DMS153 treated with DMSO at 0.1 percent for 48 hours (cell line): ENCODE measurements around the gene ZBTB20.

Source experiments
- DNase-seq: peaks from one replicate; lab custom pipeline; 2025; ENCODE audit not compliant: unreplicated experiment; lab: John Stamatoyannopoulos, UW

The ZBTB20 gene

DNA sequence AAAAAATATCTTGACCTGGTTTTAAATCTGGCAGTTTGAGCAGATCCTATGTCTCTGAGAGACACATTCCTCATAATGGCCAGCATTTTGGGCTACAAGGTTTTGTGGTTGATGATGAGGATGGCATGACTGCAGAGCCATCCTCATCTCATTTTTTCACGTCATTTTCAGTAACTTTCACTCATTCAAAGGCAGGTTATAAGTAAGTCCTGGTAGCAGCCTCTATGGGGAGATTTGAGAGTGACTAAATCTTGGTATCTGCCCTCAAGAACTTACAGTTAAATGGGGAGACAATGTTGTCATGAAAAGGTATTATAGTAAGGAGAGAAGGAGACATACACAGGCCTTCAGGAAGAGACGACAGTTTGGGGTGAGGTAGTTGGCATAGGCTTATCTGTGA, 838.7 kb downstream of the ZBTB20 start:
- no peak for DNase-seq

DNA sequence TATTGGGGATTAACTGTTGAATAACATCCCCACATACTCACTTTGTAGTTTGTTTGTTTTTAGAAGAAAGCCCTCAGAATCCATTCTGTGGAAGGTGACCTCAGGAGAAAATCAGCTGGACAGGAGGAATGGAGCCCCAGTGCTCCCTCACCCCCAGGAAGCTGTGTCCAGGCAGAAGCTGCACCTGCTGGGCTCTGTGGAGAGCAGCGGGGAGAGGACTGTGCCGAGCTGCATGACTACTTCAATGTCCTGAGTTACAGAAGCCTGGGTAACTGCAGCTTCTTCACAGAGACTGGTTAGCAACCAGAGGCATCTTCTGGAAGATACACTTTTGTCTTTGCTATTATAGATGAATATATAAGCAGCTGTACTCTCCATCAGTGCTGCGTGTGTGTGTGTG, 839.3 kb downstream of the ZBTB20 start:
- no peak for DNase-seq

DNA sequence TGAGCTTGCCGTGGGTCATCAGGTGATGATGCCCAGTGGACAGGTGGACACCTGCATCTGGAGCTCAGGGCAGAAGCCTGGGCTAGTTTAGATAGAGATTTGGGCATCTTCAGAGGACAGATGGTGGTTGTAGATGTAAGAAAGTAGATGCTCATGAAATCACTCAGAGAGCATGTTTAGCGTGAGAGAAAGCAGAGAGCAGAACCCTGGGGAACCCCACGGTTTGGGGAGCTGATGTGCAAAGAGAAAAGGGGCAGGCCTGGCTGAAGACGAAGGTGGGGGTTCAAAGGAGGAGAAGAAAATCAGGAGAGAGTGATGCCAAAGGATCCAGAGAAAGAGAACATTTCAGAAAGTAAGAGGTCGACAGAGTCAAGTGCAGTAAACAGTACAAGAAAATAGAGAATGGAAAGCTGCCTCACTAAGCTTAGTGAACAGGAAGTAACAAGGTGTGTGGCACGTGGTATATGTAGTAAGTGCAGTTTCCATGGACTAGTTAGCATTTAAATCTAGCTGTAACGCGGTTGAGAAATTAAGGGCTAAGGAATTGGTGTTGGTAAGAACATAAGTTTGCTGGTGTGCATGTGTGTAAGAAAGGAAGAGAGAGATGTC, 839.8 kb downstream of the ZBTB20 start:
- DNase-seq: no peak

DNA sequence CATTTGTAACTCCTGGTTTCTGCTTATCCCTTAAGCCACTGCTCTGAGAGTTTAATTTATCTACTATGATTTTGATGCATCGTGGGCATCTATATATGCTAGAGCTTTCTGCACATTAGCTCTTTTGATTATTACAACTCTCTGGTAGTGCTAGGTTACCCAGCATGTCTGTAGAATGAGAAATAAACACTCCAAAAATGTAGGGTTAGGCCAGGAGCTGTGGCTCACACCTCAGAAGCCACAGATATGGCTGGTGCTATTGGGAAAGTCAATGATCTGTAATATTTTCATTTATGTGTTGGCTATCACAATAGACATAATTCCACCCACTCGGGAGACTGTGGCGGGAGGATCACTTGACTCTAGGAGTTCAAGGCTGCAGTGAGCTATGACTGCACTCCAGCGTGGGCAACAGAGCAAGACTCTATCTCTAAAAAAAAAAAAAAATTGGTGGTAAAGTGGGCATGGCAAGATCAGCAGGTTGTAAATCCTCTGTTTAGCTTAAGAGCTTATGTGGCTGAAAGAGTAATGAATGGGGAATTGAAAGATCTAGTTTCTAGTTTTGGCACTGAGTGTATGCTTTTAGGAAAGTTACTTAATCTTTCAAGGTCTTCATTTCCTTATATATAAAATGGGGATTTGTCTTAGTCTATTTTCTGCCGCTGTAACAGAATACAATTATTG, 847.0 kb downstream of the ZBTB20 start:
- DNase-seq: no peak

DNA sequence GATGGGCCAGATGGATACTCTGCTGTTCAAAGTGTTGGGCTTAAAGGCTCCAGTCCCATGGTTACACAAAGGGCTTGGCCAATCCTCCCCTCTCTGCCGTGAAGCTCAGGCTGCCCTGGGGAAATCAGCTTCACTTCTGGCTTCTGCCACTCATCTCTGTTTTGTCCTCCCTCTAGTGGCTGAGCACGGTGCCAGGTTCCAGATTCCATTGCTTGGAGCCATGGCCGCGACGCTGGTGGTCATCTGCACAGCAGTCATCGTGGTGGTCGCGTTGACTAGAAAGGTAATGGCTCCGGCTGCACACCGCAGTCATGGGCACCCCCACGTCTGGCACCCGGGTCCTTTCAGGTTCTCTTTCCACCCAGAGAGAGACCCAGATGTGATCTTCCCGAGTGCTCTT, 847.7 kb downstream of the ZBTB20 start:
- DNase-seq: no peak

DNA sequence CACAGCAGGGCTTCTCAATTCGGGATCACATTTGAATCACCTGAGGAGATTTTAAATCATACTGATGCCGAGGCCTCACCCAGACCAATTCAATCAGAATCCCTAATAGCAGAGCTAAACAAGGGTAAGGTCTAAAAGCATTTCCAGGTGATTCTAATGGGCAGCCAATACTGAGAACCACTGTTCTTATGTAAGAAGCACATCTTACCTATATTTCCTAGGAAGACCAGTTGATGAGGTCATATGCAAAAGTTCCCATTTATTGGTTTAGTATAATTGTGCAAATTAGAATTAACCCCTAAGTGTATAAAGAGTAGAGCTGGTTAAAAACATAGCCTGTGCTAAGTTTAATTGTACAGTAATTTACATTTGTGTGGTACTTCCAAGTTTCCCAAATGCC, 851.1 kb downstream of the ZBTB20 start:
- no peak for DNase-seq

DNA sequence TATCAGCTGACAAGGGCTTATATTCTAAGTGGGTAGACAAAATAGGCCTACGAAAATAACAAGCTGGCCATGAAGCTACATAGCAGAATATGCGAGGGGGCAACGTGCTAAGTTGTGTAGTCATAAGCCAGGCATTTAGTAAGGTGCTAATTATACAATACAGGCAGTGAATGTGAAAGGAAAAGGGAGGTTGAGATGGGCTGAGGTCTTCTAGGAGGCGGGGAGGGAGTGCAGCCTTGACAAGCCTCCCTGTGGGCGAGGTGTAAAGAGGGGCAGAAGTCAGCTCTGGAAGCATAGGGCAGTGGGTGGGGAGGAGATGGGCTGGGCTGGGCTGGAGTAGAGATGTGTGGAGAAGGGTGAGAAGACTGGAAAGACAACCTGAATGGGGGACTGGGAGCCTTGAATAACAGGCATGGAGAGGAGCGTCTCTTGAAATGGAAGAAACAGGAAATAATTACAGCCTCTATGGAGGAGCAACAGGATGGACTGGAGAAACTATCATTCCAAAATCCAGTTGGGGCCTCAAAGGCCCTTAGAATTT, 852.1 kb downstream of the ZBTB20 start:
- DNase-seq: no peak

DNA sequence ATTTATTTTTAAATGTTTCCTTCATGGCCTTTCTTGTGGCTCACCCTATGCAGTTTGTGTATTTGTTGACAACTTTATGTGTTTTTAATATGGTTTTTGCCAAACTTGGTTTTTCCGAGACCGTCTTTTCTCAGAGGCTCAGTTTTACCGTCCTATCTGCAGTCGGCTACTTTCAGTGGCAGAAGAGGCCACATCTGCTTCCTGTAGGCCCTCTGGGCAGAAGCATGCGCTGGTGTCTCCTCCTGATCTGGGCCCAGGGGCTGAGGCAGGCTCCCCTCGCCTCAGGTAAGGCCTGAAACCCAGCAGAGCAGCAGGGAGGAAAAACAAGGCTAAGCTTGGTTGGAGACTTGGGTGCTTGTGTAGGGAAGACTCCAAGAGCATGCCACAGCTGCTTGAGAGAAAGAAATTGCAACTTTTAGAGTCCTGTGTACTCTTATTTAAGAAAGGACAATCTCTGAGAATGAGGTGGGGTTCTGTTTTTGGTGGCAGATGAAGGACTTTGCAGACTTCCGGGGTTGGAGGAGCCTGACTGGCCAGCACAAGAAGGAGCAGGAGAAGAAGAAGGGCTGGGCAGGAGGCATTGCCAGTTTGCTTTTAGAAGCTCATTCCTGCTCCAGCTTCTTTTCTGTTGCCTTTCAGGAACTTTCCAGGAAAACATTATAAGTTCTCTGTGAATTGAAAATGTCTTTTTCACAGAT, 853.1 kb downstream of the ZBTB20 start, which contains the start of gene TIGIT:
TIGIT (plus strand) TSS at position 191 of the 698 bp plus-strand sequence; CDS start at position 225, 34 bp downstream.
- no peak for DNase-seq

DNA sequence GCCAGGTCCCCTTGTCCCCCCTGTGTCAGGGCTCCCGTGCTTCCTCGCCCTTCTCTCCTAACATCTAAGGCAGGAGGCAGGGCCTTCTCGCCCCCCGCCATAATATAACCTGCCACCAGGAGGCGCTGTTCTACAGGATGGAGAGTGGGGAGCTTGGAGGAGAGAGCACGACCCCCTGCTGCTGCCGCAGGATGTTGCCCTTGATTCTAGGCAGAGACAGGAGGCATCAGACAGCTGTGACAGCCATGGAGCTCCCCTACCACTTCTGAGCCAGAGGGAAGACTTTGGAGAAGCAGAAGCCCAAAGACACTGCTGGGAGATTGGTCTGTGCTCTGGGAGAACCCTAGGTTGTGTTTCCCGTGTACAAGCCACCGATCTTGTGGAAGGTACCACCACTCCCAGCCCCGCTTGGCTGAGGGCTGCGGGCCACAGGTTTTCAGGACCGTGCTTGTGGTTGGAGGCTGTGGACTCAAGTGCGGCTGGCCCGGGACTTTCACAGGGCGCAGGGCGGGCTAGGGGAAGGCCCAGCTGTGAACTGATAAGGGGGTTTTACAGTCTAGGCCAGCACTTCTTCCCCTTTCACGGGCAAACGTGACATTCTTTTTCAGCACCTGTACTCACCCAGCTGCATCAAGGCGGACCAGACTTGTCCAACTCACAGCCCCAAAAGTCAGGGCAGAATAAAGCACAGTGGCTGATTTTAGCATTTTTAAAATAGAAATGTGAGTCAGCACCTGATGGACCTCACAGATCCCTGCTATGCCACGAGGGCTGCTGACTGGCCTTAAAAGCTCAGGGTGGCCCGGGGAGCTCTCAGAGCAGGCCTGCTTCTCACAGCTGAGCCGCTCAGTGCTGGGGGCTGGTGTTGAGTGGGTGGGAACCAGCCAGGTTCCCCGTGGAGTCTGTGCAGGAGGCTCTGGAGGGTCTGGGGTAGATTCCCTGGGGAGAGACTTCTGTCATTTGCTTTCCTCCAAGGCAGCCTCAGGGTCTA, 855.9 kb downstream of the ZBTB20 start:
- peak; percentile 15 for DNase-seq

DNA sequence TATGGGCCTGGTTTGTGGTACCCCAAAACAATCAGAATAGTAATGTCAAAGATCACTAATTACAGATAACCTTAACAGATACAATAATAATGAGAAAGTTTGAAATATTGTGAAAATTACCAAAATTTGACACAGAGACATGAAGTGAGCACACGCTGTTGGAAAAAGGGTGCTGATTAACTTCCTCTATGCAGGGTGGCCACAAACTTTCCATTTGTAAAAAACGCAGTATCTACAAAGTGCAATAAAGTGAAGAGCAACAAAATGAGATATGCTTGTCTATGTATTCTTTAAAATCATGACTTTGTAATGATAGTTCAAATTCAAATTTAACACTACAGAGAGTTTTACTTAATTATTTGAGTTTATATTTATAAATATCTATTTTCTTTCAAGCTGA, 860.8 kb downstream of the ZBTB20 start:
- DNase-seq: no peak

DNA sequence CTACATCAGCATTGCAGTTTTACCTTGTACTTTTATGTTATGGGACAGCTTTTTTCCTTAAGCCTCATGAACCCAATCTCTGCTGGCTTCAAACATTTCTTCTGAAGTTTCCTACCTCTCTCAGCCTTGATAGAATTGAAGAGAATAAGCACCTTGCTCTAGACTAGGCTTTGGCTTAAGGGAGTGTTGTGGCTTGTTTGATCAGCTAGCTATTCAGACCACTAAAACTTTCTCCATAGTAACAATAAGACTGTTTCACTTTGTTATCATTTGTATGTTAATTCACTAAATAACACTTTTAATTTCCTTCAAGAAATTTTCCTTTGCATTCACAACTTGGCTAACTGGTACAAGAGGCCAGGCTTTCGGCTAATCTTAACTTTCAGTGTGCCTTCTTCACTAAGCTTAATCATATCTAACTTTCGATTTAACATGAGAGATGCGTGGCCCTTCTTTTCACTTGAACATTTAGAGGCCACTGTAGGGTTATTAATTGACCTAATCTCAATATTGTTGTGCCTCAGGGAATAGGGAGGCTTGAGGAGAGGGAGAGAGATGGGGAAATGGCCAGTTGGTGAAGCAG, 861.3 kb downstream of the ZBTB20 start:
- DNase-seq: no peak

DNA sequence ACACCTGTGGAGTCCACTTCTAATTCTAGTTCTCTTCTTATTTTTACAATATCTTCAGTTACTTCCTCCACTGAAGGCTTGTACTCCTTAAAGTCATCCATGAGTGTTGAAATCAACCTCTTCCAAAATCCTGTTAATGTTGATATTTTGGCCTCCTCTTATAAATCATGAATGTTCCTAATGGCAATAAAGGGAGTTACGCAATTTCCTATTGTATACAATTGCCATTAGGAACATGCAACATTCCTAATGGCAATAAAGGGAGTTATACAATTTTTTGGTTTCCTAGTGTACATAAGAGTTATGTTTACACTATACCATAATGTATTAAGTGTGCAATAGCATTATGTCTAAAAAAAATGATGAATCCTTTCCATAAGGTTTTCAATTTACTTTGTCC, 862.4 kb downstream of the ZBTB20 start:
- no peak for DNase-seq
